ENCODE measurements around the gene CDKN3. TPM values are rescaled to one million over a fixed set of nuclear protein-coding genes. Genes with fewer than 3 reads are reported as not detected.
"Not testable (repeated sequence)": the region's sequence is repeated elsewhere in the genome, so short reads cannot be mapped to it uniquely, and the experiment has no call there.

Gene CDKN3
- total RNA-seq, 1 donor from 2014 or later: 15.7 TPM

- Histone ChIP-seq H3K27me3 (ENCODE audit: control insufficient read depth in 3 of 3, insufficient read depth in 3 of 3, low read length in 3 of 3) (no peaks in the 10 kb centered on the region), H3K4me3 (ENCODE audit: low read length in 3 of 3) (no peak overlapping the region), H3K27ac (ENCODE audit: low read depth, low read length) (no peak overlapping the region), H3K9ac (ENCODE audit: low read depth in 1 of 3, low read length in 3 of 3) (no peak overlapping the region), H3K4me1 (ENCODE audit: control insufficient read depth in 3 of 3, insufficient read depth in 3 of 3, low read length in 3 of 3) (peaks cover 0 to 3% (median 0%) of the 10 kb centered on the region in 3 donors), H3K36me3 (ENCODE audit: control insufficient read depth in 3 of 3, insufficient read depth in 3 of 3, low read length in 3 of 3) (no peaks in the 10 kb centered on the region), H3K9me3 (ENCODE audit: control insufficient read depth in 3 of 3, low read length in 3 of 3) (no peaks in the 10 kb centered on the region)
Observed at GRCh38 chr14:54451121-54451601, 54.4 kb downstream of the CDKN3 start.

- Histone ChIP-seq H3K9me3 (ENCODE audit: control insufficient read depth in 3 of 3, low read length in 3 of 3) (no peaks in the 10 kb centered on the region), H3K4me3 (ENCODE audit: low read length in 3 of 3) (no peak overlapping the region), H3K9ac (ENCODE audit: low read depth in 1 of 3, low read length in 3 of 3) (no peak overlapping the region), H3K36me3 (ENCODE audit: control insufficient read depth in 3 of 3, insufficient read depth in 3 of 3, low read length in 3 of 3) (no peaks in the 10 kb centered on the region), H3K27ac (ENCODE audit: low read depth, low read length) (no peak overlapping the region), H3K27me3 (ENCODE audit: control insufficient read depth in 3 of 3, insufficient read depth in 3 of 3, low read length in 3 of 3) (no peaks in the 10 kb centered on the region), H3K4me1 (ENCODE audit: control insufficient read depth in 3 of 3, insufficient read depth in 3 of 3, low read length in 3 of 3) (no peaks in the 10 kb centered on the region)
Observed at GRCh38 chr14:54451961-54452360, 55.2 kb downstream of the CDKN3 start.

GRCh38 chr14:54453252-54453651, 56.4 kb downstream of the CDKN3 start:
- Histone ChIP-seq H3K9ac (ENCODE audit: low read depth in 1 of 3, low read length in 3 of 3) (no peak overlapping the region), H3K27ac (ENCODE audit: low read depth, low read length) (no peak overlapping the region), H3K36me3 (ENCODE audit: control insufficient read depth in 3 of 3, insufficient read depth in 3 of 3, low read length in 3 of 3) (no peaks in the 10 kb centered on the region), H3K9me3 (ENCODE audit: control insufficient read depth in 3 of 3, low read length in 3 of 3) (no peaks in the 10 kb centered on the region), H3K4me3 (ENCODE audit: low read length in 3 of 3) (no peak overlapping the region), H3K27me3 (ENCODE audit: control insufficient read depth in 3 of 3, insufficient read depth in 3 of 3, low read length in 3 of 3) (no peaks in the 10 kb centered on the region), H3K4me1 (ENCODE audit: control insufficient read depth in 3 of 3, insufficient read depth in 3 of 3, low read length in 3 of 3) (no peaks in the 10 kb centered on the region)

- H3K36me3 ChIP-seq (ENCODE audit: control insufficient read depth in 3 of 3, insufficient read depth in 3 of 3, low read length in 3 of 3); H3K9ac ChIP-seq (ENCODE audit: low read depth in 1 of 3, low read length in 3 of 3); H3K27me3 ChIP-seq (ENCODE audit: control insufficient read depth in 3 of 3, insufficient read depth in 3 of 3, low read length in 3 of 3); H3K27ac ChIP-seq (ENCODE audit: low read depth, low read length); H3K9me3 ChIP-seq (ENCODE audit: control insufficient read depth in 3 of 3, low read length in 3 of 3); H3K4me3 ChIP-seq (ENCODE audit: low read length in 3 of 3); H3K4me1 ChIP-seq (ENCODE audit: control insufficient read depth in 3 of 3, insufficient read depth in 3 of 3, low read length in 3 of 3): not testable (repeated sequence)
Observed at GRCh38 chr14:54453990-54454389, 57.2 kb downstream of the CDKN3 start.

- H3K27me3 ChIP-seq (ENCODE audit: control insufficient read depth in 3 of 3, insufficient read depth in 3 of 3, low read length in 3 of 3): no peaks in the 10 kb centered on the region
- H3K4me3 ChIP-seq (ENCODE audit: low read length in 3 of 3): no peak overlapping the region
Observed at GRCh38 chr14:54455363-54455762, 58.6 kb downstream of the CDKN3 start.

GRCh38 chr14:54456820-54457608, 60.2 kb downstream of the CDKN3 start:
- H3K27ac ChIP-seq (ENCODE audit: low read depth, low read length): not testable (repeated sequence)

More at GRCh38 chr14:54455363-54455762, 58.6 kb downstream of the CDKN3 start:
- no peaks in the 10 kb centered on the region for H3K9me3 ChIP-seq (ENCODE audit: control insufficient read depth in 3 of 3, low read length in 3 of 3)
- no peaks in the 10 kb centered on the region for H3K4me1 ChIP-seq (ENCODE audit: control insufficient read depth in 3 of 3, insufficient read depth in 3 of 3, low read length in 3 of 3)
- H3K9ac ChIP-seq (ENCODE audit: low read depth in 1 of 3, low read length in 3 of 3): no peak overlapping the region
- no peaks in the 10 kb centered on the region for H3K36me3 ChIP-seq (ENCODE audit: control insufficient read depth in 3 of 3, insufficient read depth in 3 of 3, low read length in 3 of 3)
- no peak overlapping the region for H3K27ac ChIP-seq (ENCODE audit: low read depth, low read length)

GRCh38 chr14:54457609-54457996, 60.8 kb downstream of the CDKN3 start:
- H3K9ac ChIP-seq (ENCODE audit: low read depth in 1 of 3, low read length in 3 of 3): no peak overlapping the region
- H3K4me3 ChIP-seq (ENCODE audit: low read length in 3 of 3): no peak overlapping the region
- H3K9me3 ChIP-seq (ENCODE audit: control insufficient read depth in 3 of 3, low read length in 3 of 3): no peaks in the 10 kb centered on the region
- H3K36me3 ChIP-seq (ENCODE audit: control insufficient read depth in 3 of 3, insufficient read depth in 3 of 3, low read length in 3 of 3): no peaks in the 10 kb centered on the region
- H3K27ac ChIP-seq (ENCODE audit: low read depth, low read length): no peak overlapping the region
- no peaks in the 10 kb centered on the region for H3K4me1 ChIP-seq (ENCODE audit: control insufficient read depth in 3 of 3, insufficient read depth in 3 of 3, low read length in 3 of 3)
- no peaks in the 10 kb centered on the region for H3K27me3 ChIP-seq (ENCODE audit: control insufficient read depth in 3 of 3, insufficient read depth in 3 of 3, low read length in 3 of 3)

More at GRCh38 chr14:54456820-54457608, 60.2 kb downstream of the CDKN3 start:
- not testable (repeated sequence) for H3K4me1 ChIP-seq (ENCODE audit: control insufficient read depth in 3 of 3, insufficient read depth in 3 of 3, low read length in 3 of 3); H3K4me3 ChIP-seq (ENCODE audit: low read length in 3 of 3); H3K27me3 ChIP-seq (ENCODE audit: control insufficient read depth in 3 of 3, insufficient read depth in 3 of 3, low read length in 3 of 3); H3K9ac ChIP-seq (ENCODE audit: low read depth in 1 of 3, low read length in 3 of 3); H3K36me3 ChIP-seq (ENCODE audit: control insufficient read depth in 3 of 3, insufficient read depth in 3 of 3, low read length in 3 of 3); H3K9me3 ChIP-seq (ENCODE audit: control insufficient read depth in 3 of 3, low read length in 3 of 3)

GRCh38 chr14:54458536-54458935, 61.7 kb downstream of the CDKN3 start:
- not testable (repeated sequence) for H3K9ac ChIP-seq (ENCODE audit: low read depth in 1 of 3, low read length in 3 of 3); H3K9me3 ChIP-seq (ENCODE audit: control insufficient read depth in 3 of 3, low read length in 3 of 3); H3K36me3 ChIP-seq (ENCODE audit: control insufficient read depth in 3 of 3, insufficient read depth in 3 of 3, low read length in 3 of 3); H3K4me1 ChIP-seq (ENCODE audit: control insufficient read depth in 3 of 3, insufficient read depth in 3 of 3, low read length in 3 of 3); H3K4me3 ChIP-seq (ENCODE audit: low read length in 3 of 3); H3K27ac ChIP-seq (ENCODE audit: low read depth, low read length); H3K27me3 ChIP-seq (ENCODE audit: control insufficient read depth in 3 of 3, insufficient read depth in 3 of 3, low read length in 3 of 3)

- Histone ChIP-seq H3K27ac (ENCODE audit: low read depth, low read length) (no peak overlapping the region), H3K9me3 (ENCODE audit: control insufficient read depth in 3 of 3, low read length in 3 of 3) (no peaks in the 10 kb centered on the region), H3K36me3 (ENCODE audit: control insufficient read depth in 3 of 3, insufficient read depth in 3 of 3, low read length in 3 of 3) (no peaks in the 10 kb centered on the region), H3K4me3 (ENCODE audit: low read length in 3 of 3) (no peak overlapping the region), H3K9ac (ENCODE audit: low read depth in 1 of 3, low read length in 3 of 3) (no peak overlapping the region), H3K4me1 (ENCODE audit: control insufficient read depth in 3 of 3, insufficient read depth in 3 of 3, low read length in 3 of 3) (no peaks in the 10 kb centered on the region), H3K27me3 (ENCODE audit: control insufficient read depth in 3 of 3, insufficient read depth in 3 of 3, low read length in 3 of 3) (no peaks in the 10 kb centered on the region)
Observed at GRCh38 chr14:54459106-54459505, 62.3 kb downstream of the CDKN3 start.

- Histone ChIP-seq H3K4me3 (ENCODE audit: low read length in 3 of 3) (no peak overlapping the region), H3K27me3 (ENCODE audit: control insufficient read depth in 3 of 3, insufficient read depth in 3 of 3, low read length in 3 of 3) (no peaks in the 10 kb centered on the region), H3K9me3 (ENCODE audit: control insufficient read depth in 3 of 3, low read length in 3 of 3) (no peaks in the 10 kb centered on the region), H3K9ac (ENCODE audit: low read depth in 1 of 3, low read length in 3 of 3) (no peak overlapping the region), H3K27ac (ENCODE audit: low read depth, low read length) (no peak overlapping the region), H3K36me3 (ENCODE audit: control insufficient read depth in 3 of 3, insufficient read depth in 3 of 3, low read length in 3 of 3) (no peaks in the 10 kb centered on the region), H3K4me1 (ENCODE audit: control insufficient read depth in 3 of 3, insufficient read depth in 3 of 3, low read length in 3 of 3) (no peaks in the 10 kb centered on the region)
Observed at GRCh38 chr14:54462048-54462447, 65.2 kb downstream of the CDKN3 start.

Measured in skeletal muscle tissue (tissue), 4 donors.